HG03565 (cell line): ENCODE results near the gene RFESD.

Source experiments
- ATAC-seq: cut with Tn5 transposase; IDR thresholded peaks from one replicate; pipeline ENCODE4 v1.9.1; 2021; ENCODE audit warnings: mild to moderate bottlenecking, moderate library complexity; ENCODE audit not compliant: unreplicated experiment

Gene RFESD

DNA sequence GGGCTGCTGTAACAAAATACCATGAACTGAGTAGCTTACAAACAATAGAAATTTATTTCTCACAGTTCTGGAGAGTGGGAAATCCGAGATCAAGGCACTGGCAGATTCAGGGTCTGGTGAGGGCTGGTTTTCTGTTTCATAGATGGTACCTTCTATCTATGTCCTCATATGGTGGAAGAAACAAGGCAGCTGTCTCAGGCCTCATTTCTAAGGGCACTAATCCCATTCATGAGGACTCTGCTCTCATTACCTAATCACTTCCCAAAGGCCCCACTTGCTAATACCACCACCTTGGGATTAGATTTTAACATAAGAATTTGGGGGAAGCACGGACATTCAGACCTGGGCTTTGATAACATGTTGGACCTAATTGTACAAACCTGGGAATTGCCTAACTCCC is 13.5 kb downstream of the RFESD start:
- no peak for ATAC-seq

DNA sequence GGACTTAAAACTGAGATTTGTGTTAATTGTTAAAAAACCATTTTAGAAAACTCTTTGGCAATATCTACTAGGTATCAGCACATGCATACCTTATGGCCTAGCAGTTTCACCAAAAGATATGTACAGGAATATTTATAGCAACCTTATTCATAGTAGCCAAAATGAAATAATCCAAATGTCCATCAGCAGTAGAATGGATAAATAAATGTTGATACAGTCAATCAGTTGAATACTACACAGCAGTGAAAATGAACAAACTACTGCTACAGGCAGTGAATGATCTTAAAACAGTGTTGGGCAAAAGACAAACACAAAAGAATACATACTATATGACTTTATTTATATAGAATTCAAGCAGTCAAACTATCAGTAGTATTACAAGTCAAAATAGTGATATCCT is 16.4 kb downstream of the RFESD start:
- ATAC-seq = no peak

- ATAC-seq = no peak
Observed at GRCh38 chr5:95664204-95664786, 17.7 kb downstream of the RFESD start.

GRCh38 chr5:95667061-95667618 is 20.6 kb downstream of the RFESD start:
- ATAC-seq = no peak

- ATAC-seq = no peak
Observed at GRCh38 chr5:95667678-95668077, 21.1 kb downstream of the RFESD start.

DNA sequence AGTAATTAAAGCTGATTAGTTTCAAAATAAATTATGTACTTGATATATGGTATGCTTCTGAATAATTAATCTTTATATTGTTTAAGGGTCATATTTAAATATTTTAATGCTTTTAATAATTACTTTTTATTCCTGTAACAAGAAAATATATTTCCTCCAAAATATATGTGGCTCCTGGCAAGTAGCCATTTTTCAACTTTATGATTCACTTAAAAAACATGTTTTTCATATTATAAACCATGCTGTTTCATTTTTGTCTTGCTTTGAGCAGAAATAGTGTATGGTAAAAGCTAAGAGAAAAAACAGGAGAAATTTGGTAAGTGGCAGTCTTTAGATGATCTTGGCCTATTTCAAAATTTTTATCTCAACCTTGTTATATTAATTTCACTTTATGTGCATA is 21.6 kb downstream of the RFESD start:
- no peak for ATAC-seq

GRCh38 chr5:95668728-95669127 is 22.2 kb downstream of the RFESD start:
- ATAC-seq = no peak

GRCh38 chr5:95669540-95669939 is 23.0 kb downstream of the RFESD start:
- no peak for ATAC-seq

DNA sequence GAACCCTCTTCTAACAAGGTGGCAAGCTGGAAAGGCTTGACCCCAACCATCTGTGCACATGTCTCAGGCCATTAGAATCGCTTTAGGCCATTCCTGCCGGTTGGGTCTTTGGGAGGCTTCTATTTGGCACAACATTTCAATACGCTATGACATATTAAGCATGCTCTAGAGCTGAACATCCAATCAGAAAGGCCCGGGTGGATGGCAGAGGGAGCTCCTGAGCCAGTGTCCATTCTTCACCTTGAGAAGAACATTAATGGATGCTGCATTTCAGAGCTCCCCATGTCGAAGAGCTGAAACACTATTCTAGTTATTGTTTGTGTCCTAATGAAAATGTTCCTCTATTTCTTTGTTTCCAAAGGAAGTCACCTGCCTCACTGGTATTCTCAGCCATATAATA is 23.4 kb downstream of the RFESD start:
- ATAC-seq = no peak

GRCh38 chr5:95670568-95670967 is 24.0 kb downstream of the RFESD start:
- no peak for ATAC-seq

DNA sequence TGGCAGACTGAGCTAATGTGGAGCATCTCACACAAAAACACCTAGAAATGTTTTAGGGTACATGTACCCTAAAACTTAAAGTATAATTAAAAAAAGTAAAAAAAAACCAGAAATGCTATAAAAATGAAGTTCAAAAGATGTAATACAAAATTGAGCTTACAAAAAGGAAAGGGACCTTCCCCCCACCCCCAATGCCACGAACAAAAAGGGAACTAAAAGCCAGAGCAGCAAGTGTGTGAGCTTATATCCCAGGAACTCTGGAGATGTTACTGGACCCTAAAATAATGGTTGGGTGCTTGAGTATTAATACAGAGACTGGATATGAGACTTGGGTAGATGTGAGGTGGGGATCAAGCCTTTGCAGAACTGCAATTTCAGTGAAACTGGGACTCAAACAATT is 25.2 kb downstream of the RFESD start:
- no peak for ATAC-seq

DNA sequence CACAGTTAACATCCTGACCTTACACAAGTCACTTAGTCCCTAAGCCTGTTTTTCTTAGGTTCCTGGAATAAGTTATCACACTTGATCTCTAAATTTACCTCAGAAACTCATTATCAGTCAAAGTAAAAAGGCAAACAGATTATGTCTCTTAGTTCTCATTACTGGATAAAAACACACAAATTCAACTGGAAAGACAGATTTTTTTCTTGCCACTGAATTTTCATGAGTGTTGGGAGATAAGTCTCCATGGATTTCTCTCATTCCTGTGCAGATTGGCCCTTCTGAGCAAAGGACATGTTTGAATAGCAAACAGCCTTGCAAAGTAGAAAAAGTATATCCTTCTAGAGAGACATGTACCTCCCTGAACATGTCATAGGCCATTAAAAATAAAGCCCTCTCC is 26.1 kb downstream of the RFESD start:
- no peak for ATAC-seq

DNA sequence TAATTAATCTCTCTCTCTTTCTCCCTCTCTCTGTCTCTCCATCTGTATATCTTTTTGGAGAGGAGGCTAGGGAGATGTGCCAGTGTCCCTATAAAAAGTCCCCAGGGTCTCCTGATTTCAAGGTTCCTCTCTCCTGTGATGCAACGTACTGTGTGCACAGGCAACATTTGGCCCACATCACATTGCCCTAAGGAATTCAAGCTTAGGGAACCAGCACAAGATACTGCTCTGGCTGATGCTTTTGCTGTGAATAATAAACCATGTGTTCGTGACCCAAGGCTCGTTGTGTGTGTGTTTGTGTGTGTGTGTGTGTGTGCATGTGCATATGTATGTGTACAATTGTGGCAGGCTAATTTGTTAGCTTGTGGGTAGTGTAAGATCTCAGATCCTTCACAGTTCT is 26.5 kb downstream of the RFESD start:
- ATAC-seq = no peak

DNA sequence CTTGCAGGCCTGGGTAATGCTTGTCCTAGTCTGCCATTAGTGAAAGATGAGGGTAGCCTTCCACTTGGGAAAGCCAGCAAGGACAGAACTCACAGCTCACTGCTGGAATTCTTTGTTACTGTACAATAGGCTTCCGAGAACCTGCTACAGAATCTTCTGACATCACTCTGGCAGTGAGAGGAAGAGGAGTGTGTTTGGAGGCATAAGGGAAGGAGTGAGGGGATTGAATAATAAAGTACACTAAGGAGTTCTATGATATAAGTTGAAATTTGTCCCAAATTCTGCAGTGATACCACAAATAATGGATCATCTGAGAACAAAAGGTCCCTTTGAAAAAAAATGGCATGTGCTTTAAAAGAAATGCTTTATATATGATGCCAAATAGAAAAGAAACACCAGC is 36.3 kb downstream of the RFESD start, which contains the start of gene SPATA9:
Gene SPATA9 (minus strand): TSS at position 101 of the 400 bp plus-strand sequence. CDS start 137 bp downstream, outside the sequence.
- ATAC-seq = no peak

GRCh38 chr5:95684361-95684760 is 37.8 kb downstream of the RFESD start:
- no peak for ATAC-seq

DNA sequence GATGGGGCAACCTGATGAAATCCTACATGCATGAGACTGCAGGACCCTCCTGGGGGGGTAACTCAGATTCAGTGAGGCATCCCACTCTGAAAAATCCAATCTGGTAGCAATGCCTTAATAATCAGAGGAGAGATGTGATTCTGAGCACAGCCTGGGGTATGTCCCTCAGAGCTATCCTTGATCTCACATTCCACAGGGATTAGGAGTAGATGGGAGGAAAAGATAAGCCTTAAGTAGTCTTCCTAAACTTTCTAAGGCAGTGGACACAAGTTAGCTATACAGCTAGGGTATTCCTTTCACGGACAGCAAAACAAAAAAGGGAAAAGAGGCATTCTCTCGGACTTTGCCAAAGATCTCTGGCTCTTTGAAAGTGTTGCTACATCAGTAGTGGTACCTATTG is 40.1 kb downstream of the RFESD start:
- ATAC-seq = no peak

DNA sequence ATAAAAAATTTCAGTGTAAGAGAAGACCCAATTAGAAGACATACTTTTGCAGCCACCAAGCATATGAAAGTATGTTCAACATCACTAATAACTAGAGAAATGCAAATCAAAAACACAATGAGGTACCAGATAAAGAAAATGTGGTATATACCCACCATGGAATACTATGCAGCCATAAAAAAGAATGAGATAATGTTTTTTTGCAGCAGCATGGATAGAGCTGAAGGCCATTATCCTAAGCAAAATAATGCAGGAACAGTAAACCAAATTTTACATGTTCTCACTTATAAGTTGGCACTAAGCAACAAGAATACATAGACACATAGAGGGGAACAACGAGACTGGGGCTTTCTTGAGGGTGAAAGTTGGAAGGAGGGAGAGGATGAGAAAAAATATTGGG is 43.1 kb downstream of the RFESD start:
- ATAC-seq = no peak

GRCh38 chr5:95690333-95690732 is 43.8 kb downstream of the RFESD start:
- ATAC-seq = no peak

- no peak for ATAC-seq
Observed at GRCh38 chr5:95697781-95698681, 51.5 kb downstream of the RFESD start.

GRCh38 chr5:95699337-95699736 is 52.8 kb downstream of the RFESD start:
- ATAC-seq = no peak

DNA sequence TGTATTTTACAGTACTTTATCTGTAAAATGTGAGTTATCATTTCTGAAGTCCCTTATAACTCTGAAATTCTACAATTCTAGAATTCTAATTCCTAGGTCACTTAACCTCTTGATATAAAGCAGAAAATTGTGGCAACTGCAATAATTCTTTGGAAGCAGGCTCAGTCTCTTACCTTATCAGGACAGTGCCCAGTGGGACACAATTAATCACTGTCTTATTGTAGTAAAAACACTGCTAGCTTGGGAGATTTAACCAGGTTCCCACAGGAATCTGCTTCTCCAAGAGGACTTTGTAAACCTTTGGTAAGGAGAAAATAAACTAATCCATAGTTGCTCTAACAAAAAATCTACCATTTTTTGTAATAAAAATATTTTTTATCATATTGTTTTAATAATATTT is 54.5 kb downstream of the RFESD start:
- ATAC-seq = no peak

DNA sequence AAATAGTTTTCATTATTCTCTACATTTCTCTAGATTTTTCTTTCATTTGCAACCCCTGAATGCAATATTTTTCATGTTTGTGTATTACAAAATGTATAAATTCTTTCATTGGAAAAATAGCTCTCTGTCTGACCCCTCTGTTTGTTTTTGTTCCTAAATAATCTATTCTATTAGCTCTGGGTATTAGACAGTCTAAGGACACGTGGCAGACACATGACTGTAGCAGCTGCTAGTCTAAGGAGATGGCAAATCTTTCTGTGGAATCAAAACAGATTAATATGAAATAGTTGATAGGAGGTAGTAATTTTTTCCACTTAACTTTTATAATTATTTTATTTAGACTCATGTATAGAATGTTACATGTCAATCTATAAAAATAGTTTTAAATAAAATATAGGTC is 57.6 kb downstream of the RFESD start:
- no peak for ATAC-seq
